ENCODE results near the gene UBQLN2.
"Not testable (repeated sequence)": the region's sequence is repeated elsewhere in the genome, so short reads cannot be mapped to it uniquely, and the experiment has no call there.

Gene UBQLN2

GRCh38 chrX:56563231-56564161, at the start of gene UBQLN2:
TSS of gene UBQLN2 (plus strand) at chrX:56563627. CDS start at chrX:56563874, 247 bp downstream.
- peak; percentile 42 for TF ChIP-seq CTCF (IDR thresholded peaks at IDR 0.05; ENCODE audit: low read depth, low read length)
- peak; percentile 61 for DNase-seq (ENCODE audit: extremely low read depth, low read depth)

GRCh38 chrX:56519642-56520041, 43.8 kb upstream of the UBQLN2 start:
- no peak for DNase-seq (ENCODE audit: extremely low read depth, low read depth)
- TF ChIP-seq CTCF (IDR thresholded peaks at IDR 0.05; ENCODE audit: low read depth, low read length), result no peak

GRCh38 chrX:56529482-56530007, 33.9 kb upstream of the UBQLN2 start:
- DNase-seq (ENCODE audit: extremely low read depth, low read depth), result not testable (repeated sequence)

GRCh38 chrX:56530011-56530410, 33.4 kb upstream of the UBQLN2 start:
- no peak for TF ChIP-seq CTCF (IDR thresholded peaks at IDR 0.05; ENCODE audit: low read depth, low read length)

GRCh38 chrX:56550667-56551066, 12.8 kb upstream of the UBQLN2 start:
- no peak for DNase-seq (ENCODE audit: extremely low read depth, low read depth)
- no peak for TF ChIP-seq CTCF (IDR thresholded peaks at IDR 0.05; ENCODE audit: low read depth, low read length)

More at GRCh38 chrX:56530011-56530410, 33.4 kb upstream of the UBQLN2 start:
- no peak for DNase-seq (ENCODE audit: extremely low read depth, low read depth)

- no peak for DNase-seq (ENCODE audit: extremely low read depth, low read depth)
- no peak for TF ChIP-seq CTCF (IDR thresholded peaks at IDR 0.05; ENCODE audit: low read depth, low read length)
Measured at GRCh38 chrX:56554870-56555269, 8.6 kb upstream of the UBQLN2 start.

GRCh38 chrX:56557376-56557929, 6.0 kb upstream of the UBQLN2 start:
- no peak for DNase-seq (ENCODE audit: extremely low read depth, low read depth)
- no peak for TF ChIP-seq CTCF (IDR thresholded peaks at IDR 0.05; ENCODE audit: low read depth, low read length)

Data from AG09319 (cell line).